Fibroblast of lung (primary cell): ENCODE data around the gene NIPSNAP2. TPM values are rescaled to one million over a fixed set of nuclear protein-coding genes. Genes with fewer than 3 reads are reported as not detected.

Experiments
- DNase-seq, 2 donors: peaks; one replicate each; pipeline versions ENCODE4 v3.0.0 to v3.0.0-alpha.2; 2010; ENCODE audit warnings: low read depth in 2 of 2
- H2AFZ ChIP-seq: 2 replicates; pipeline ENCODE4 v1.5.1; 2012; ENCODE audit warnings: low read length, control low read depth, inconsistent platforms
- H3K27ac ChIP-seq: 2 replicates; pipeline ENCODE4 v1.5.1; 2011; ENCODE audit warnings: low read length, control low read depth; ENCODE audit not compliant: insufficient read depth
- H3K27me3 ChIP-seq: 2 replicates; pipeline ENCODE4 v1.5.1; 2011; ENCODE audit warnings: mild to moderate bottlenecking, low read length; ENCODE audit not compliant: control insufficient read depth, insufficient read depth
- H3K36me3 ChIP-seq: 2 replicates; pipeline ENCODE4 v1.5.1; 2011; ENCODE audit warnings: low read length; ENCODE audit not compliant: control insufficient read depth, insufficient read depth
- H3K4me1 ChIP-seq: 2 replicates; pipeline ENCODE4 v1.5.1; 2011; ENCODE audit warnings: low read length; ENCODE audit not compliant: control insufficient read depth, insufficient read depth; ENCODE audit errors: extremely low read depth
- H3K4me2 ChIP-seq: 2 replicates; pipeline ENCODE4 v1.5.1; 2011; ENCODE audit warnings: low read length, control low read depth; ENCODE audit not compliant: insufficient read depth; ENCODE audit errors: extremely low read depth
- H3K4me3 ChIP-seq, 4 experiments: fragments of 200-600 bp in 1 of 4; sonication (generic) in 1 of 4; replicated peaks in 1 of 4; 2 replicates each; pipeline ENCODE4 v1.5.1; 2011 to 2016; ENCODE audit warnings: low read length in 4 of 4, low read depth in 3 of 4, mild to moderate bottlenecking in 3 of 4, control low read depth in 2 of 4, inconsistent platforms in 1 of 4, mixed read lengths in 1 of 4; ENCODE audit not compliant: insufficient read depth in 1 of 4; ENCODE audit errors: control extremely low read depth in 1 of 4
- H3K79me2 ChIP-seq: 2 replicates; pipeline ENCODE4 v1.5.1; 2012; ENCODE audit warnings: mild to moderate bottlenecking, low read length, inconsistent platforms; ENCODE audit not compliant: control insufficient read depth, insufficient read depth
- H3K9ac ChIP-seq: 2 replicates; pipeline ENCODE4 v1.5.1; 2011; ENCODE audit warnings: mild to moderate bottlenecking, low read length, control low read depth; ENCODE audit not compliant: insufficient read depth
- H3K9me3 ChIP-seq: 2 replicates; pipeline ENCODE4 v1.5.1; 2012; ENCODE audit warnings: low read depth, low read length; ENCODE audit not compliant: control insufficient read depth, insufficient read depth
- H4K20me1 ChIP-seq: 2 replicates; pipeline ENCODE4 v1.5.1; 2011; ENCODE audit warnings: low read length; ENCODE audit not compliant: control insufficient read depth, insufficient read depth; ENCODE audit errors: extremely low read depth
- EZH2 ChIP-seq: IDR thresholded peaks from 2 replicates; pipeline ENCODE4 v1.5.1; 2012; ENCODE audit warnings: low read length, control low read depth, mild to moderate bottlenecking; ENCODE audit errors: missing control alignments
- polyA minus RNA-seq: library from RNA; depleted of rRNA, polyadenylated mRNA; stranded (reverse); fragments of >200 nt; gene quantifications from 2 replicates; pipeline ENCODE4 v1.2.3, GENCODE V29; 2011; ENCODE audit warnings: low replicate concordance
- polyA plus RNA-seq, 2 donors: library from polyadenylated mRNA; depleted of rRNA in 1 of 2; stranded (reverse) in 1 of 2; unstranded in 1 of 2; fragments of >200 nt; gene quantifications; 2 replicates each; pipeline ENCODE4 v1.2.1, GENCODE V29; 2011 to 2012; ENCODE audit warnings: missing spikeins in 1 of 2
- total RNA-seq: library from RNA; depleted of rRNA; stranded (reverse); fragments of >200 nt; gene quantifications from 2 replicates; pipeline ENCODE4 v1.2.1, GENCODE V29; 2014
- TF ChIP-seq, protein P1 (sequence below), 2 donors: IDR thresholded peaks in 1 of 2; conservative IDR thresholded peaks in 1 of 2; 1 replicate in 1 of 2; 2 replicates in 1 of 2; pipeline ENCODE4 v1.5.1; 2011 to 2012; ENCODE audit warnings: low read length in 2 of 2, control low read depth in 1 of 2, inconsistent platforms in 1 of 2, low read depth in 1 of 2, mild to moderate bottlenecking in 1 of 2

Gene NIPSNAP2
- total RNA-seq (32.4 and 42.4 TPM in 2 replicates), polyA plus RNA-seq (58.6 and 65.0 TPM in 2 replicates), polyA minus RNA-seq (4.0 and 6.9 TPM in 2 replicates)
- 37.7 and 38.7 TPM in 2 replicates for polyA plus RNA-seq (2012)

DNA sequence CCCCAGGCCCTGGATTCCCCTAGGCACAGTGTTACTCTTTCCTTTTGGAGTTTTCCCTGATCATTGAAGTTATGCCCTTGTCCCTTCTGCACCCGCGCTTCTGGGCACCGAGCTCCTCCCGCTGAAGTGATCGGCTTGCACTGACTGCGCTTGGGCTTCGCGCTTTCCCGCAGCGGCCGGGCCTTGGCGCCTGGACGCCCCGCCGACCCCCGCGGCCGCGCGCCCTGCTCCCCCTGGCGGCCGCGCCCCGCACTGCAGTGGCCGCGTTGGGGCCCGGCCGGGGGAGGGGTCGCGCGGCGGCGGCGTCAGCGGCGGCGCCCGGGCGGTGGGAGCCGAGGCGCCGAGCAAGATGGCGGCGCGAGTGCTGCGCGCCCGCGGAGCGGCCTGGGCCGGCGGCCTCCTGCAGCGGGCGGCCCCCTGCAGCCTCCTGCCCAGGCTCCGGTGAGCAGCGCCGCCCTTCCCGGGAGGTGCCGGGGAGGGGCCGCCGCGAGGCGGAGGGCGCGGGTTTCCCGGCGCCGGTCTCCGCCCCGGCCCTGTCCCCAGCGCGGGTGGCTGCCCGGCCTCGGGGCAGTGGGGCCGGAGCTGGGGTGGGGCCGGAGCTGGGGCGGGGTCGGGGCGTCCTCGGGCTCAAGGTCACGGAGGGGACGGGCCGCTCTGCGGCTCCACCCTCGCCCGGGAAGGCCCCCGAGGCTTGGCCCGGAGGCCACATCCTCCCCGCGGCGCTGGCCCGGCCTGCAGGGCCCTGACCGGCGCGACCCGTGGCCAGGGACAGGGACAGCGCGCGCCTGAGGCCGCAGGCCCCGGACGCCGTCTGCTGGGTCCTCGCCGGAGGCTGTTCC, at the start of gene NIPSNAP2:
NIPSNAP2 (plus strand) TSS at position 325 of the 839 bp plus-strand sequence; CDS start at position 350, 25 bp downstream.
- peak; percentile 51 to 68 for DNase-seq
- H3K9ac ChIP-seq, result peak within 1 kb of the TSS; percentile 63
- peaks cover 2% of the 10 kb centered on the region for H3K79me2 ChIP-seq
- H3K4me1 ChIP-seq, result peaks cover 5% of the 10 kb centered on the region
- H3K9me3 ChIP-seq, result no peaks in the 10 kb centered on the region
- H2AFZ ChIP-seq, result peak within 1 kb of the TSS; percentile 89
- no peaks in the 10 kb centered on the region for H4K20me1 ChIP-seq
- H3K27ac ChIP-seq, result peak within 1 kb of the TSS; percentile 59
- TF ChIP-seq EZH2, result no peak
- TF ChIP-seq, protein P1, sequence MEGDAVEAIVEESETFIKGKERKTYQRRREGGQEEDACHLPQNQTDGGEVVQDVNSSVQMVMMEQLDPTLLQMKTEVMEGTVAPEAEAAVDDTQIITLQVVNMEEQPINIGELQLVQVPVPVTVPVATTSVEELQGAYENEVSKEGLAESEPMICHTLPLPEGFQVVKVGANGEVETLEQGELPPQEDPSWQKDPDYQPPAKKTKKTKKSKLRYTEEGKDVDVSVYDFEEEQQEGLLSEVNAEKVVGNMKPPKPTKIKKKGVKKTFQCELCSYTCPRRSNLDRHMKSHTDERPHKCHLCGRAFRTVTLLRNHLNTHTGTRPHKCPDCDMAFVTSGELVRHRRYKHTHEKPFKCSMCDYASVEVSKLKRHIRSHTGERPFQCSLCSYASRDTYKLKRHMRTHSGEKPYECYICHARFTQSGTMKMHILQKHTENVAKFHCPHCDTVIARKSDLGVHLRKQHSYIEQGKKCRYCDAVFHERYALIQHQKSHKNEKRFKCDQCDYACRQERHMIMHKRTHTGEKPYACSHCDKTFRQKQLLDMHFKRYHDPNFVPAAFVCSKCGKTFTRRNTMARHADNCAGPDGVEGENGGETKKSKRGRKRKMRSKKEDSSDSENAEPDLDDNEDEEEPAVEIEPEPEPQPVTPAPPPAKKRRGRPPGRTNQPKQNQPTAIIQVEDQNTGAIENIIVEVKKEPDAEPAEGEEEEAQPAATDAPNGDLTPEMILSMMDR (conservative IDR thresholded peaks at IDR 0.05 in 1 of 2, IDR thresholded peaks at IDR 0.05 in 1 of 2; ENCODE audit: low read depth in 1 of 2, low read length in 2 of 2), result peak in 1 of 2 donors; percentile 22
- no peaks in the 10 kb centered on the region for H3K27me3 ChIP-seq
- peak within 1 kb of the TSS; percentile 52 to 78 (median 65) for H3K4me3 ChIP-seq
- H3K36me3 ChIP-seq, result no peaks in the 10 kb centered on the region
- H3K4me2 ChIP-seq, result peak within 1 kb of the TSS; percentile 75

DNA sequence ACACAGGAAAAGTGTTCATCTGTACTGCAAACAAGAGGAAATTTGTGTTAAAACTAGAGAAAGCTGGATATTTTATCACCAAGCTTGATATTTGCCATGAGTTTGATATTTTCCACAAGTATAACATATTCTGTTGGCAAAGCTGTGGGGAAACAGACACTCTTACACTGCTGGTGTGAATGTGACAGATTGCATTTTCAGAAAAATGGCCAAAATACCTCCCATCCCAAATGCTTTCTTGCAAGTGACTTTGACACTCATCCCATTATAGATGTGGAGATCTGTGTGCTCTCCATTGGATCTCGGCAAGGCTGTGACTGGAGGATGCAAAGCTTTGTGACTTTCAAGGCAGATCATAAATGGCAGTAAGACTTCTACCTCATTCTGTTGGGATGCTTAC, 46.6 kb upstream of the NIPSNAP2 start:
- Histone ChIP-seq H3K36me3 (no peaks in the 10 kb centered on the region), H3K9ac (no peak overlapping the region), H3K4me3 (no peak overlapping the region), H4K20me1 (no peaks in the 10 kb centered on the region), H3K4me2 (no peak overlapping the region), H3K27me3 (no peaks in the 10 kb centered on the region), H2AFZ (no peak overlapping the region), H3K4me1 (no peaks in the 10 kb centered on the region), H3K9me3 (no peaks in the 10 kb centered on the region), H3K27ac (no peak overlapping the region), H3K79me2 (no peaks in the 10 kb centered on the region)
- TF ChIP-seq, protein P1 (conservative IDR thresholded peaks at IDR 0.05 in 1 of 2, IDR thresholded peaks at IDR 0.05 in 1 of 2; ENCODE audit: low read depth in 1 of 2, low read length in 2 of 2), result no peak
- no peak for TF ChIP-seq EZH2
- no peak for DNase-seq

DNA sequence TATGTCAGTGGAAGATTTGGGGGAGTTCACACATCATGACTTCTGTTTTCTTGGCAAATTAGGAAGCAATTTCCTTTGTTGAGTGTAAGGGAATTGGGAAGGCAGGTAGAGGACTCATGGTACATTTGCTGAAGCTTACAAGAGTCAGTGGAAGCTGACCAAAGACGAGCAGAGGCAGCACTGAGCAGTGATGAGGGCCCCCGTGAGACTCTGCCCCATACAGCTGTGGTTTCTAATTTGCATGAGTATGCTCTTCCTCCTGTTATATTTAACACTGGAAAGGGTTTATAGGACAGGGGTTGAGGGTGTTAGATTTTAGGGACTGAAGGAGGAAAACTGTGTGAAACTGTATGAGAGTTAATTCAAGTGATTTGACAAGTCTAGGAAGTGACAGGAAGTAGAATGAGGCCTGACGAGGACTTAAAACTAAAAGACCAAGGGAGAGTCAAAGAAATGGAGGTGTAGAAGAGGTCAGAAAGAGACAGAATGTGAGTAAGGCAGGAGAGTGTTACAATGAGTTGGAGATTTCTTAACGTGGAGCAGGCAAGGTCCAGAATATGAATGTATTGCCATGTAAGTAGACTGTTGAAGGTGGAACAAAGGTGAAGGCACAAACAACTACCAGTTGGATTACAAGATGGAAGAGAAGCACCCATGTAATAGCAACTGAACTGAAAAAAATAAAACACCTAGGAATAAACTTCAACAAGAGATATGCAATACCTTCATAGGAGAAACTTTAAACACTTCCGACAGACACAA, 36.2 kb upstream of the NIPSNAP2 start:
- H2AFZ ChIP-seq, result no peak overlapping the region
- H3K4me1 ChIP-seq, result no peaks in the 10 kb centered on the region
- no peak overlapping the region for H3K9ac ChIP-seq
- H3K4me2 ChIP-seq, result no peak overlapping the region
- H4K20me1 ChIP-seq, result no peaks in the 10 kb centered on the region
- no peaks in the 10 kb centered on the region for H3K27me3 ChIP-seq
- no peak overlapping the region for H3K27ac ChIP-seq
- H3K4me3 ChIP-seq, result no peak overlapping the region
- TF ChIP-seq EZH2, result no peak
- TF ChIP-seq, protein P1 (conservative IDR thresholded peaks at IDR 0.05 in 1 of 2, IDR thresholded peaks at IDR 0.05 in 1 of 2; ENCODE audit: low read depth in 1 of 2, low read length in 2 of 2), result no peak
- H3K9me3 ChIP-seq, result no peaks in the 10 kb centered on the region
- no peaks in the 10 kb centered on the region for H3K36me3 ChIP-seq
- DNase-seq, result no peak
- no peaks in the 10 kb centered on the region for H3K79me2 ChIP-seq
